HepG2 (cell line): ENCODE results near the gene SCT. TPM values are rescaled to one million over a fixed set of nuclear protein-coding genes. Genes with fewer than 3 reads are reported as not detected.

Source experiments
- CC2D1A ChIP-seq: sonication (generic); formaldehyde crosslinking; IDR thresholded peaks from 2 replicates; pipeline ENCODE4 v1.8.1; 2023; ENCODE audit warnings: mild to moderate bottlenecking, missing genetic modification reagents
- CREBL2 ChIP-seq: sonication (generic); formaldehyde crosslinking; IDR thresholded peaks from 2 replicates; pipeline ENCODE4 v1.8.1; 2023; ENCODE audit warnings: missing genetic modification reagents, mild to moderate bottlenecking, borderline replicate concordance
- FOXJ3 ChIP-seq: sonication (generic); formaldehyde crosslinking; IDR thresholded peaks from 2 replicates; pipeline ENCODE4 v1.4.0; 2020; ENCODE audit warnings: missing genetic modification reagents, mild to moderate bottlenecking, borderline replicate concordance
- HDAC6 ChIP-seq: fragments of 200-600 bp; sonication (generic); IDR thresholded peaks from 2 replicates; pipeline ENCODE4 v1.7.0; 2017; ENCODE audit warnings: mild to moderate bottlenecking, antibody characterized with exemption, low read length, low read depth
- HIVEP1 ChIP-seq: sonication (generic); formaldehyde crosslinking; IDR thresholded peaks from 2 replicates; pipeline ENCODE4 v1.4.0; 2020; ENCODE audit warnings: mild to moderate bottlenecking, missing genetic modification reagents
- IKZF1 ChIP-seq: fragments of 450-650 bp; IDR thresholded peaks from 2 replicates; pipeline ENCODE4 v1.7.1; 2016
- MAZ ChIP-seq, 2 experiments: sonication (generic) in 1 of 2; formaldehyde crosslinking in 1 of 2; IDR thresholded peaks; 2 replicates each; pipeline versions ENCODE4 v1.5.0 to v1.6.1; 2012 to 2020; ENCODE audit warnings: low read depth in 2 of 2, mild to moderate bottlenecking in 2 of 2, borderline replicate concordance in 1 of 2, improper control_type of control experiment in 1 of 2, low read length in 1 of 2, missing genetic modification reagents in 1 of 2, moderate library complexity in 1 of 2
- NCOA1 ChIP-seq: sonication (generic); formaldehyde crosslinking; IDR thresholded peaks from 2 replicates; pipeline ENCODE4 v1.9.0; 2021; ENCODE audit warnings: missing genetic modification reagents
- PPARG ChIP-seq: conservative IDR thresholded peaks from 2 replicates; pipeline ENCODE4 v1.6.1; 2016; ENCODE audit warnings: missing biosample characterization, missing genetic modification reagents
- PRDM4 ChIP-seq: sonication (generic); formaldehyde crosslinking; IDR thresholded peaks from 2 replicates; pipeline ENCODE4 v1.9.0; 2021; ENCODE audit warnings: missing genetic modification reagents, borderline replicate concordance
- RBAK ChIP-seq: sonication (generic); formaldehyde crosslinking; IDR thresholded peaks from 2 replicates; pipeline ENCODE4 v1.5.1; 2020; ENCODE audit warnings: mild to moderate bottlenecking, missing genetic modification reagents
- THAP8 ChIP-seq: sonication (generic); formaldehyde crosslinking; IDR thresholded peaks from 2 replicates; pipeline ENCODE4 v1.5.1; 2020; ENCODE audit warnings: missing genetic modification reagents, mild to moderate bottlenecking, borderline replicate concordance
- TOE1 ChIP-seq: sonication (generic); formaldehyde crosslinking; IDR thresholded peaks from 2 replicates; pipeline ENCODE4 v1.4.0; 2020; ENCODE audit warnings: mild to moderate bottlenecking, missing genetic modification reagents
- ZNF317 ChIP-seq: sonication (generic); formaldehyde crosslinking; IDR thresholded peaks from 2 replicates; pipeline ENCODE4 v1.5.0; 2020; ENCODE audit warnings: mild to moderate bottlenecking, missing genetic modification reagents
- ZNF367 ChIP-seq: sonication (generic); formaldehyde crosslinking; IDR thresholded peaks from 2 replicates; pipeline ENCODE4 v1.4.0; 2020; ENCODE audit warnings: missing genetic modification reagents, borderline replicate concordance
- ZNF432 ChIP-seq: sonication (generic); formaldehyde crosslinking; IDR thresholded peaks from 2 replicates; pipeline ENCODE4 v1.5.0; 2020; ENCODE audit warnings: missing genetic modification reagents, mild to moderate bottlenecking, borderline replicate concordance
- ZNF567 ChIP-seq: sonication (generic); formaldehyde crosslinking; IDR thresholded peaks from 2 replicates; pipeline ENCODE4 v1.8.1; 2023; ENCODE audit warnings: mild to moderate bottlenecking, missing genetic modification reagents, borderline replicate concordance
- ZNF646 ChIP-seq: sonication (generic); formaldehyde crosslinking; IDR thresholded peaks from 2 replicates; pipeline ENCODE4 v1.9.0; 2021; ENCODE audit warnings: mild to moderate bottlenecking, missing genetic modification reagents
- ZNF781 ChIP-seq: sonication (generic); formaldehyde crosslinking; IDR thresholded peaks from 2 replicates; pipeline ENCODE4 v1.5.1; 2020; ENCODE audit warnings: borderline replicate concordance, mild to moderate bottlenecking, missing genetic modification reagents; ENCODE audit errors: not compliant biosample characterization
- ZNF883 ChIP-seq: sonication (generic); formaldehyde crosslinking; IDR thresholded peaks from 2 replicates; pipeline ENCODE4 v1.5.1; 2020; ENCODE audit warnings: mild to moderate bottlenecking, missing genetic modification reagents; ENCODE audit errors: not compliant biosample characterization
- polyA plus RNA-seq, 8 experiments: library from polyadenylated mRNA; depleted of rRNA in 3 of 8; stranded (reverse) in 7 of 8; unstranded in 1 of 8; fragments of >200 nt; fragmentation: Illumina TruSeq in 4 of 8; extraction: Trizol in 4 of 8; gene quantifications; 2 replicates each; pipeline versions ENCODE4 v1.2.1 to v1.2.3, GENCODE V29; 2011 to 2016; ENCODE audit warnings: low read depth in 4 of 8, missing spikeins in 1 of 8, mixed read lengths in 1 of 8; ENCODE audit not compliant: insufficient read depth in 1 of 8
- total RNA-seq, 5 experiments: library from RNA; depleted of rRNA; stranded (reverse); fragments of >200 nt; fragmentation: Illumina TruSeq; extraction: Trizol; gene quantifications; 2 replicates each; pipeline ENCODE4 v1.2.3, GENCODE V29; 2016; ENCODE audit warnings: low read depth in 1 of 5

SCT gene
- total and polyA plus RNA-seq, 2 of the 13 experiments (the other 11 are each of a cell fraction or from before 2014, with no cell fraction given): not detected

GRCh38 chr11:587978-588380 lies 39.0 kb downstream of the SCT start (continued):
- TF ChIP-seq ZNF432 (CRISPR knock-in tag) (no peak), ZNF317 (CRISPR knock-in tag) (0 out of 2 replicates have a peak, but pooled peaks have one; percentile 18), ZNF567 (no peak), THAP8 (CRISPR knock-in tag) (no peak), PRDM4 (CRISPR knock-in tag) (no peak), MAZ (IDR thresholded peaks at IDR 0.05; ENCODE audit: borderline replicate concordance, low read depth, low read length) (peak; percentile 85), MAZ (CRISPR knock-in tag; IDR thresholded peaks at IDR 0.05; ENCODE audit: low read depth) (peak; percentile 88), RBAK (CRISPR knock-in tag) (no peak), HIVEP1 (CRISPR knock-in tag) (0 out of 2 replicates have a peak, but pooled peaks have one; percentile 51), ZNF646 (CRISPR knock-in tag) (no peak), ZNF883 (no peak), ZNF367 (CRISPR knock-in tag) (no peak), PPARG (CRISPR knock-in tag) (no peak), CREBL2 (CRISPR knock-in tag) (no peak), ZNF781 (CRISPR knock-in tag) (no peak), IKZF1 (no peak), TOE1 (no peak), HDAC6 (no peak), FOXJ3 (CRISPR knock-in tag) (no peak; the same call in 1 of the 2 replicates), CC2D1A (CRISPR knock-in tag) (no peak), NCOA1 (CRISPR knock-in tag) (no peak)
